HG02970 (cell line): ENCODE data around the gene CRACR2B.

Source experiments
- ATAC-seq: cut with Tn5 transposase; IDR thresholded peaks from one replicate; pipeline ENCODE4 v1.9.1; 2021; ENCODE audit warnings: mild to moderate bottlenecking, moderate library complexity, moderate number of reproducible peaks; ENCODE audit not compliant: unreplicated experiment, low FRiP score

Gene CRACR2B

DNA sequence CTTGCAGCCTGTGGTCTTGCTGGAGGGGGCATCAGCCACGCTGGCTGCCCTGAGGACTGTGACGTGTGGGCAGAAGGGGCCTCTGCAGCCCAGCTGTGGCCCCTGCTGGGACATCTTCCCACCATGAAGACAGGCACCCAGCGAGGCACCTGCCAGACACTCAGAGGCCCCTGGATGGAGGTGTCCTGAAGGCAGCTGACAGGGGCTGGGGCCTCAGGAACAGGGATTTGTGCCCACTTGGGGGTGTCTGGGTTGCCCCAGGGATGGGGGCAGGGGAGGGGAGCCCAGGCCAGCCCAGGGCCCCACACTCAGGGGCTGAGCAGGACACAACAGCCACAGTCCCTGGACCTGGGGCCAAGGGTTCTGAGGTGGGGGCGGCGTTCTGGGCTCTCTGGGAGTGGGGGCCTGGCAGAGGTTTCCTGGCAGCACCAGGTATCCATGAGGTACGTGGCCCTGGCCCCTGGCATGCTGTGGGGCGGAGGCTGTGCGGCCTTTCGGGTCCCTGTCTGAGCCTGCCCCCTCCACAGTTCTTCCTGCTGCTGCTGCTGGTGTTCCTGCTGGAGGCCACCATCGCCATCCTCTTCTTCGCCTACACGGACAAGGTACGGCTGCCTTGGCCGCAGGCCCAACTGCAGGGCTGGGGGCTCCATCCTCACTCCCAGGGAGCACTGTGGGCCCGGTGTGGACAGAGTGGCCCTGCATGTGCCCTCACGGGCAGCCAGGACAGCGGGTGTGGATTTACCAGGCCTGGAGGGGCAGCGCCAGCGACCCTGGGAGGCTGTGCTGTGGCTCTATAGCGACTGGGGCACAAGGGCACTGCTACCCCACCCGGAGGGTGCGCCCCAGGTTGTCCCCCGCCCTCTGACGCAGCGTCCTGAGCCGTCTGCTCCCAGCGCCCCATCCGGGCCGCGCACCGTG is 36.5 kb downstream of the CRACR2B start:
- no peak for ATAC-seq

- ATAC-seq, result no peak
Measured at GRCh38 chr11:864898-865297, 37.2 kb downstream of the CRACR2B start.

DNA sequence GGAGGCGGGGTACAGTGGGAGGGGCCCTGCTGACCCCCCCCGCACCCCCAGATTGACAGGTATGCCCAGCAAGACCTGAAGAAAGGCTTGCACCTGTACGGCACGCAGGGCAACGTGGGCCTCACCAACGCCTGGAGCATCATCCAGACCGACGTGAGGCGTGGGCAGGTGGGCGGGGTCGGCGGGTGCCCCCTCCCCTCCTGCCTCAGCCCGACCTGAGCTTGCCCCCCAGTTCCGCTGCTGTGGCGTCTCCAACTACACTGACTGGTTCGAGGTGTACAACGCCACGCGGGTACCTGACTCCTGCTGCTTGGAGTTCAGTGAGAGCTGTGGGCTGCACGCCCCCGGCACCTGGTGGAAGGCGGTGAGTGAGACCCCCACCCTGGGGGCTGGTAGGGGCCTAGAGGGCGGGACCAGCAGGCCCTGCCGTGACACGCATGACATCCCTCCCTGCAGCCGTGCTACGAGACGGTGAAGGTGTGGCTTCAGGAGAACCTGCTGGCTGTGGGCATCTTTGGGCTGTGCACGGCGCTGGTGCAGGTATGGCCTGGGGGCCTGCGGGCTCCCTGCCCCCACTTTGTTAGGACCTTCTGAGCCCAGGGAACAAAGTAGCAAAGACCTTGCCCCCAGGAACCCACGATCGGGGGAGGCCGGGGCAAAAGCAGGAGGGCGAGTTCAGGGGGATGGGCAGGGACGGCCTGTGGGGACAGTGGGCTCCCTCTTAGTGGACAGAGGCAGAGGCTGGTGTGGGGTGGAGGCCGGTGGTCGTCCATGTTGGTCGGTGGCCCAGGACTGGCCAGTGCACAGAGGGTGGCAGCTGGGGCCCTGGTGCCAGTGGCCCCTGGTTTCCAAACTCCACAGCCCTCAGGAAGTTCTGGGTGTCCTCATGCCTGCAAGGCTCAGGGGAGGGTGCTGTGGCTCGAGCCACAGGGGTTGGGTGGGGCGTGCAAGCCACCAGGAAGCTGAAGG is 38.0 kb downstream of the CRACR2B start:
- ATAC-seq, result no peak

GRCh38 chr11:866481-866880 is 38.8 kb downstream of the CRACR2B start:
- no peak for ATAC-seq

DNA sequence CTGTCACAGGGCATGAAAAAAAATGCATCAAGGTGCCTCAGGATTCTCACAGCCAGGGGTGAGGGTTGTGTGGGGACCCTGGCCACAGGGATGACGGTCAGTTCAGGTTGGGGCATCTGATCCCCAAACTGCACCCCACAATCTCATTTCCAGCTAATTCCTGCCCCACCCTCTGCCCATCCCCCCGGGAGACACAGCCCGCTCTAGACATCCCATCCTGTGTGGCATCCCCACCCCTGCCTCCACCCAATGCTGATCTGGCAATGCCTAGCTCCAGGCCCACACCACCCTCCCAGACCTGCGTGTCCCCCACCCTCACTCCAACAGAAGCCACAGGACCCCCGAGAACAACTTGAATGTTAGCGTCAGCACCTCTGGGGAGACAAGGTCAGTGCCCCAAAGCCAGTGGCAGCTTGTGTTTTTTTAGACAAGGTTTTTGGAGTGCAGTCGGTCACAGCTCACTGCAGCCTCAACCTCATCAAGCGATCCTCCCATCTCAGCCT is 40.2 kb downstream of the CRACR2B start:
- no peak for ATAC-seq

DNA sequence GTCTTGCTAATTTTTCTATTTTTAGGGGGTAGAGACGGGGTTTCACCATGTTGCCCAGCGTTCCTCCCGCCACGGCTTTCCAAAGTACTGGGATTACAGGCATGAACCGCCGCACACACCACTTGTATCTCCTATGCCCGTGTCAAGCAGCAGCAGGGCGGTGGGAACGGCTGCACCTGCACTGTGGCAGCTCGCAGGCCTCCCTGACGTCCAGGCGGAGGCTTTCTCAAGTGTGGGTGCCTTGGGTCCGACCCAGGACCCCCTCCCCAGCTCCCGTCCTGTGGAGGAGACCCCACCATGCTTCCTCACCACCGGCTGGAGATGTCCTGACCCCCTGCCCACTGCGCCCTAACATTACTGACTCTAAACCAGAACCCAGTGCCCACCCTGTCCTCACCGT is 40.7 kb downstream of the CRACR2B start:
- ATAC-seq, result no peak

DNA sequence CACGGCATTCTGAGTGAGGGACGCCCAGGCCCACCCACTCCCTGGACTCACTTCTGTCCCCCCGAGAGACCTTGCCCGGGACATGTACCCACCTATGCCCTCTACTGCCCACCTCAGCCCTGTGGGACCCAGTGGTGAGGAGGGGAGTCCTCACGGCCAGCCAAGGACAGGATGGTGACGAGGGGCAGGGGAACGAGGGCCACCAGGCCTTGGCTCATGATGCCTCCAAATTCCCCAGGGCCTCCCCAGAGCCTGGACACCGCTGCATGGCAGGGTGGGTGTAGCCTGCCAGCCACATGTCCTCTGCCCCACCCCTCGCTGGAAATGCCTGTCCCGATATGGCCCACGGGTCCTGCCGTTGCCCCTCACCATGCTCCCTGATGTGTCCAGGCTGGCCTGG is 41.1 kb downstream of the CRACR2B start:
- ATAC-seq, result no peak

DNA sequence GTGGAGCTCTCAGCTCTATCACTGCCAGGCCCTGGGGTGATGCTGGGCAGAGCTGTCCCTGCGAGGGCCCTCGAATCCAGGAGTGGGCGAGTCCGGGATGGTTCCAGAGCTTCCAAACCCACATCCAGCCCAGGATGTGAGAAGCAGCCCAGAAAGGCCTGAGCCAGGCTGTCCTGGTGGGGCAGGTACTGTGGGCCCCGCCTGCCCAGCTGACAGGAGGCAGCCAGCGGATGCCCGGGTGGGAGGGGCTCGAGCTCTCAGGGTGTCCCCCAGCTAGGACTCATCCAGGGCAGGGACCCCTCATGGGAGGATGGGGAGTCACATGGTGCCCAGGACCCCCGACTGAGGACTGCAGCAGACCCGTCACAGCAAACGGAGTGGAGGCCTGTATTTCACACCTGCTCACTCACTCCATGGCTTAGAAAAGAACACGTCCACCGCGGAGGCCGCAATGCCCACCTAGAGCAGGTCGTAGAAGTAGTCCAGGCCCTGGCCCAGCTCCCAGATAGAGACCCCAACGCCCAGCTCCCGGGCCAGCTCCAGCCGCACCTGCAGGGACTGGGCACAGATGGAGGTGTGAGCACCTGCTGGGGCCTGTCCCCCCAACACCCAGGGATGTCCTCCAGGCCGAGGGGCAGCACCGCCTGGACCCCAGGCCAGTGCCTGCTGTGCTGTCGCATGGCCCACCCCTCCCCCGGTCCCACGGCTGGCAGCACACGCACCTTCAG is 41.8 kb downstream of the CRACR2B start:
- ATAC-seq, result no peak

DNA sequence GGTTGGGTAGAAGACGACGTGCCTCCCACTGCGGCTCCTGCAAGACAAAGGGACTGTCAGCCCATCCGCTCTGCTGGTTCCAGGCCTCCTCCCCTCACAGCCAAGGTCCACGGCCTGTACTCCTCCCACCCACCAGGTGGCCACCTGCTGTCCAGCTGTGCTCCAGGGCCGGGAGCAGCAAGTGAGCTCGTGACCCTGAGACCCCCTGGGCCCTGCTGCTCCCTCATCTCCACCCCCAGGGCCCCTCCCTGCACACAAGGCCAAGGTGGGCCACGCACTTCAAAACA is 42.4 kb downstream of the CRACR2B start:
- ATAC-seq, result no peak

GRCh38 chr11:870418-870817 is 42.7 kb downstream of the CRACR2B start:
- no peak for ATAC-seq

- ATAC-seq, result no peak
Measured at GRCh38 chr11:871472-871871, 43.8 kb downstream of the CRACR2B start.

GRCh38 chr11:872799-873198 is 45.1 kb downstream of the CRACR2B start:
- no peak for ATAC-seq

GRCh38 chr11:873706-874105 is 46.0 kb downstream of the CRACR2B start:
- no peak for ATAC-seq

DNA sequence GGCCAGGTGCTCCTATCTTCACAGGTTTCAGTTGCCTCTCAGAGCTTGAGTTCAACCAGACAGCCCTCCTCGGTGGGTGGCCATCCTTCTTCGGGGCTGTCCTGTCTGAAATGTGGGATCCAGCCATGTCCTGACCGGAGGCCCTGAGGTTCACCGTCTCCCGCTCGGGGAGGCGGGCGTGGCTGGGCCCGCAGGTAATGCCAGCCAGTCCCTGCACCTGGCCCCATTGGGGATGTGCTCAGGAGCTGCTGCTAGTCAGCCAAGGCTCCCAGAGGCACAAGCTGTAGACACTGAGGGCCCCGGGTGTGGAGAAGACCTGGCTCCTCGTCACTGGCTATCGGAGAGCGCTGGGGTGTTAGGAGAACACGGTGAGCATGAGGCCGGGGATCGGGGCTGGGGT is 47.5 kb downstream of the CRACR2B start:
- no peak for ATAC-seq

DNA sequence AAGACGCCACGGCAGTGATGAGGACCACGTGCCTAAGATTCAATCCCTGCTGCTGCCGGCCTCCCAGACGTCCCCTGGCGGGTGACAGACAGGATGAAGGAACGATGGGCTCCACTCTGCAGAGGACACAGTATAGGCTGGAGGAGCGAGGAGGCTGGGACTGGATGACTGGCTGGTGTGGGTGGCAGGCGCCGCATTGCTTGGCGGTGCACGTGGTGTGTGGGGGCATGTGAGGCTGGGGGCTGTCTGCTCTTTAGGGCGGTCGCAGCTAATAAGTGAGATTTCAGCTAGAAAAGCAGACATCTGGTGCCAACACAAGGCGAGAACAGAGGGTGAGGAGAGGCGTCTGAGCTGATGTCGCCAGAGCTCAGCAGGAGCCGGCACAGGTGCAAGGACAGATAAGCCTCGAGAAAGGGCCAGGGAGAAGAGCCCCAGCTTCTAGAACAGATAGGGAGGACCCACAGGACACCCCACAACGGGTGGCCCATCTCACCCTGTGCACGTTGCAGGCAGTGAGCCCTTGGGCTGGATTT is 48.1 kb downstream of the CRACR2B start:
- no peak for ATAC-seq

DNA sequence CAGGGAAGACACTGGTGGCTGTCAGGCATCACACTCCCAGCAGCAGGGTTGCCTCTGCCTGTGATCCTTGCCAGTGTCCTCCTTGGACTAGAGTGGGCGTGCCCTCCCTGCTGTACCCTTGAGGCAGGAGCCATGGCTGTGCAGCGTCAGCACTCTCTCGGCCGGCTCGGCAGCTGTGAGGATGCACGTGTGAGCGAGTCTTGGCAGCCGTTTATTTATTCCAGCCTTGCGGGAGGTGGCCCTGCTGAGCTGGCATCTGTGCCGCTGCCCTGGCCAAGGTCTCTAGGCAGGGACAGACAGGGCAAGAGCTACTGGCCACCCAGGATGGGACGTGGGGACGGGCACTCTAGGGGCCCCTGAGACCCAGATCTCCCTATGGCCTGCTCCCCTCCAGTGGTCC is 48.8 kb downstream of the CRACR2B start:
- ATAC-seq, result no peak

DNA sequence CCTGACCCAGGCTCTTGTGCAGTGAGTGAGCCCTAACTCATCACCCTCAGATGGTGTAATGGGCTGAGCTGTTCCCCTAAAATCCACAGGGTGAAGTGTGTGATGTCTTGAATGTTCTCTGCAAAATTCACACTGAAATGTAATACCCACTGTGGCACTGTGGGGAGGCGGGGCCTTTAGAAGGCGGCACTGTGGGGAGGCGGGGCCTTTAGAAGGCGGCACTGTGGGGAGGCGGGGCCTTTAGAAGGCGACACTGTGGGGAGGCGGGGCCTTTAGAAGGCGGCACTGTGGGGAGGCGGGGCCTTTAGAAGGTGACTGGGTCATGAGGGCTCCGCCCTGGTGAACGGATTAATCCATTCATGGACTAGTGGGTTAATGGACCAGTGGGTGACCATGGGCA is 49.8 kb downstream of the CRACR2B start:
- no peak for ATAC-seq

- ATAC-seq, result no peak
Measured at GRCh38 chr11:880447-880846, 52.7 kb downstream of the CRACR2B start.
